EL (cell line): ENCODE data around the gene SPIRE1.
"Not testable (repeated sequence)": the region's sequence is repeated elsewhere in the genome, so short reads cannot be mapped to it uniquely, and the experiment has no call there.

Experiments
- DNase-seq: peaks from one replicate; pipeline ENCODE4 v3.0.0-alpha.2; 2016

SPIRE1 gene

GRCh38 chr18:12645751-12646203 is 12.1 kb downstream of the SPIRE1 start:
- no peak for DNase-seq

- DNase-seq, result no peak
Measured at GRCh38 chr18:12645254-12645653, 12.7 kb downstream of the SPIRE1 start.

- peak; percentile 47 for DNase-seq
Measured at GRCh38 chr18:12643756-12644155, 14.2 kb downstream of the SPIRE1 start.

GRCh38 chr18:12640881-12641200 is 17.1 kb downstream of the SPIRE1 start:
- DNase-seq, result no peak

- peak; percentile 89 for DNase-seq
Measured at GRCh38 chr18:12639990-12640880, 17.7 kb downstream of the SPIRE1 start.

GRCh38 chr18:12638644-12639124 is 19.2 kb downstream of the SPIRE1 start:
- no peak for DNase-seq

GRCh38 chr18:12637901-12638643 is 19.8 kb downstream of the SPIRE1 start:
- DNase-seq, result peak; percentile 87

GRCh38 chr18:12637393-12637792 is 20.5 kb downstream of the SPIRE1 start:
- DNase-seq, result peak; percentile 26

- no peak for DNase-seq
Measured at GRCh38 chr18:12631831-12632477, 26.0 kb downstream of the SPIRE1 start.

- DNase-seq, result peak; percentile 65
Measured at GRCh38 chr18:12630136-12630535, 27.8 kb downstream of the SPIRE1 start.

- DNase-seq, result peak; percentile 75
Measured at GRCh38 chr18:12628706-12629702, 28.9 kb downstream of the SPIRE1 start.

- DNase-seq, result not testable (repeated sequence)
Measured at GRCh38 chr18:12627199-12627598, 30.7 kb downstream of the SPIRE1 start.

GRCh38 chr18:12625241-12625640 is 32.7 kb downstream of the SPIRE1 start:
- DNase-seq, result no peak

- peak; percentile 64 for DNase-seq
Measured at GRCh38 chr18:12621742-12622306, 36.1 kb downstream of the SPIRE1 start.

- DNase-seq, result no peak
Measured at GRCh38 chr18:12615748-12616147, 42.2 kb downstream of the SPIRE1 start.

- peak; percentile 48 for DNase-seq
Measured at GRCh38 chr18:12608301-12608700, 49.6 kb downstream of the SPIRE1 start.

- DNase-seq, result peak; percentile 70
Measured at GRCh38 chr18:12606592-12607315, 51.2 kb downstream of the SPIRE1 start.

GRCh38 chr18:12604445-12605007 is 53.4 kb downstream of the SPIRE1 start:
- no peak for DNase-seq

- peak; percentile 23 for DNase-seq
Measured at GRCh38 chr18:12599966-12600365, 57.9 kb downstream of the SPIRE1 start.

GRCh38 chr18:12599543-12599942 is 58.4 kb downstream of the SPIRE1 start:
- DNase-seq, result no peak
